K562 (cell line): ENCODE results near the gene PITHD1. TPM values are rescaled to one million over a fixed set of nuclear protein-coding genes. Genes with fewer than 3 reads are reported as not detected.

Experiments
- ATAC-seq: fragments of 200-7000 bp; cut with Tn5 transposase; 3 replicates; pipeline ENCODE4 v1.9.1; 2020; ENCODE audit warnings: moderate library complexity
- BruUV-seq: library from RNA; stranded (reverse); fragments of 400-500 nt; replicated peaks from 2 replicates; lab custom pipeline; 2021; lab: Mats Ljungman, UMichigan
- CTCF ChIA-PET: fragments of 300-600 bp; formaldehyde crosslinking; extraction: SDS; loops from one replicate; lab custom pipeline; 2021; ENCODE audit warnings: low intra/inter-chr PET ratio; lab: Yijun Ruan, JAX
- POLR2A ChIA-PET: fragments of 300-600, 350-650 bp; sonication (Branson Sonifier 250); formaldehyde crosslinking; extraction: SDS; loops from one replicate; lab custom pipeline; 2021; ENCODE audit warnings: antibody characterized with exemption, inconsistent platforms; lab: Yijun Ruan, JAX
- DNase-seq, 4 experiments: peaks; one replicate each; pipeline versions ENCODE4 v3.0.0 to v3.0.0-alpha.2; 2011 to 2018; ENCODE audit warnings: low spot score in 3 of 4, mixed read lengths in 3 of 4; ENCODE audit errors: extremely low read depth in 1 of 4
- FAIRE-seq: peaks from 2 replicates; lab custom pipeline; 2011; peaks lifted over from hg19 to GRCh38; lab: Jason Lieb, UNC
- H2AFZ ChIP-seq: 2 replicates; pipeline ENCODE4 v1.6.0; 2011; ENCODE audit warnings: low read depth, low read length, control low read depth, inconsistent platforms
- H3K27ac ChIP-seq: fragments of 200-600 bp; 3 replicates; pipeline ENCODE4 v1.8.0; 2011; ENCODE audit warnings: low read depth, mild to moderate bottlenecking, control low read depth, inconsistent platforms, low read length, moderate library complexity, mixed read lengths; ENCODE audit errors: extremely low read depth
- H3K27me3 ChIP-seq, 2 experiments: fragments of 300-600 bp in 1 of 2; 2 replicates in 1 of 2; 3 replicates in 1 of 2; pipeline versions ENCODE4 v1.6.0 to v1.8.0; 2011; ENCODE audit warnings: inconsistent platforms in 2 of 2, low read length in 2 of 2, mild to moderate bottlenecking in 1 of 2, mixed read lengths in 1 of 2, moderate library complexity in 1 of 2; ENCODE audit not compliant: control insufficient read depth in 2 of 2, insufficient read depth in 2 of 2
- H3K36me3 ChIP-seq: fragments of 300-600 bp; 3 replicates; pipeline ENCODE4 v1.8.0; 2011; ENCODE audit warnings: mild to moderate bottlenecking, low read length, inconsistent platforms; ENCODE audit not compliant: control insufficient read depth, insufficient read depth
- H3K4me1 ChIP-seq, 2 experiments: fragments of 200-600 bp in 1 of 2; replicated peaks in 1 of 2; 2 replicates in 1 of 2; 3 replicates in 1 of 2; pipeline versions ENCODE4 v1.5.1 to v1.8.0; 2011; ENCODE audit warnings: inconsistent platforms in 2 of 2, low read length in 2 of 2, mild to moderate bottlenecking in 1 of 2, mixed read lengths in 1 of 2, moderate library complexity in 1 of 2; ENCODE audit not compliant: control insufficient read depth in 2 of 2, insufficient read depth in 2 of 2
- H3K4me2 ChIP-seq: 2 replicates; pipeline ENCODE4 v1.6.1; 2011; ENCODE audit warnings: low read length, control low read depth, inconsistent platforms, mixed read lengths; ENCODE audit not compliant: insufficient read depth
- H3K4me3 ChIP-seq: fragments of 200-600 bp; sonication (generic), shearing (Covaris generic); 2 replicates; pipeline ENCODE4 v1.5.1; 2016; ENCODE audit warnings: control low read depth, inconsistent platforms
- H3K79me2 ChIP-seq: fragments of 200-600 bp; 3 replicates; pipeline ENCODE4 v1.8.0; 2011; ENCODE audit warnings: low read length, inconsistent platforms; ENCODE audit not compliant: control insufficient read depth, insufficient read depth
- H3K9ac ChIP-seq, 2 experiments: 2 replicates each; pipeline versions ENCODE4 v1.6.0 to v1.6.1; 2011; ENCODE audit warnings: low read depth in 2 of 2, low read length in 2 of 2, control low read depth in 1 of 2, inconsistent platforms in 1 of 2, mild to moderate bottlenecking in 1 of 2, mixed read lengths in 1 of 2; ENCODE audit not compliant: insufficient read depth in 1 of 2
- H3K9me1 ChIP-seq: one replicate; pipeline ENCODE4 v1.6.0; 2011; ENCODE audit warnings: inconsistent platforms, mild to moderate bottlenecking, low read length, moderate library complexity; ENCODE audit not compliant: control insufficient read depth, insufficient read depth
- H3K9me3 ChIP-seq: replicated peaks from 2 replicates; pipeline ENCODE4 v1.5.1; 2011; ENCODE audit warnings: low read depth, low read length, inconsistent platforms; ENCODE audit not compliant: control insufficient read depth, insufficient read depth
- H4K20me1 ChIP-seq: replicated peaks from 2 replicates; pipeline ENCODE4 v1.6.1; 2011; ENCODE audit warnings: low read length, inconsistent platforms, mixed read lengths; ENCODE audit not compliant: control insufficient read depth, insufficient read depth
- BDP1 ChIP-seq: IDR thresholded peaks from 3 replicates; pipeline ENCODE4 v1.6.1; 2011; ENCODE audit not compliant: insufficient read length, insufficient read depth
- DDX20 ChIP-seq: fragments of 450-650 bp; IDR thresholded peaks from 2 replicates; pipeline ENCODE4 v1.6.1; 2016; ENCODE audit warnings: missing genetic modification characterization, low read depth, mild to moderate bottlenecking, missing compliant biosample characterization, moderate library complexity
- NR2C1 ChIP-seq, 2 experiments: fragments of 450-650 bp; IDR thresholded peaks; 2 replicates each; pipeline ENCODE4 v1.6.1; 2017; ENCODE audit warnings: mild to moderate bottlenecking in 2 of 2, antibody characterized with exemption in 1 of 2, inconsistent platforms in 1 of 2, missing compliant biosample characterization in 1 of 2, missing genetic modification characterization in 1 of 2
- SAFB2 ChIP-seq: fragments of 200-400 bp; formaldehyde crosslinking; IDR thresholded peaks from 2 replicates; pipeline ENCODE4 v1.6.1; 2018; ENCODE audit warnings: borderline replicate concordance, low read length, low read depth, moderate library complexity; ENCODE audit not compliant: severe bottlenecking
- SMARCA4 ChIP-seq: fragments of 450-650 bp; IDR thresholded peaks from 2 replicates; pipeline ENCODE4 v1.6.1; 2016
- SRSF1 ChIP-seq: fragments of 200-400 bp; formaldehyde crosslinking; IDR thresholded peaks from 2 replicates; pipeline ENCODE4 v1.6.1; 2017; ENCODE audit warnings: mild to moderate bottlenecking, low read depth, low read length, moderate library complexity
- TOE1 ChIP-seq, 2 experiments: fragments of 450-650 bp in 1 of 2; sonication (generic) in 1 of 2; formaldehyde crosslinking in 1 of 2; IDR thresholded peaks; 2 replicates each; pipeline versions ENCODE4 v1.7.1 to v1.8.0; 2016 to 2022; ENCODE audit warnings: borderline replicate concordance in 2 of 2, mild to moderate bottlenecking in 2 of 2, antibody characterized with exemption in 1 of 2, inconsistent platforms in 1 of 2, low read depth in 1 of 2, missing genetic modification reagents in 1 of 2, moderate library complexity in 1 of 2
- ZNF24 ChIP-seq: fragments of 450-650 bp; IDR thresholded peaks from 2 replicates; pipeline ENCODE4 v1.6.1; 2016
- ZNF589 ChIP-seq: fragments of 200-800 bp; sonication (Bioruptor generic); IDR thresholded peaks from 2 replicates; pipeline ENCODE4 v1.6.1; 2016; ENCODE audit warnings: low read depth, missing genetic modification characterization, missing compliant biosample characterization
- WGBS: fragments of 100-300 bp; shearing (Covaris generic); methylation state at CpG from one replicate; pipeline ENCODE4 v1.1.6; 2016; ENCODE audit warnings: low coverage, mixed read lengths; ENCODE audit not compliant: insufficient coverage; ENCODE audit errors: missing lambda C conversion rate; 5-methylcytosine and 5-hydroxymethylcytosine counted together
- in situ Hi-C: fragments of 300-500 bp; cut with MboI; formaldehyde crosslinking; loops from 4 replicates; pipeline ENCODE4 v1.15.0; 2018; ENCODE audit warnings: inconsistent platforms, mixed read lengths
- intact Hi-C: fragments of 100-400 bp; cut with micrococcal nuclease; formaldehyde crosslinking; loops from 2 replicates; pipeline ENCODE4 v1.14.2; 2022
- polyA plus RNA-seq, 8 experiments: library from polyadenylated mRNA; depleted of rRNA in 4 of 8; stranded (reverse) in 5 of 8; unstranded in 3 of 8; fragments of >200 nt; fragmentation: Nextera tagmentation in 2 of 8; fragmentation: Illumina TruSeq in 1 of 8; extraction: Ambion mirVana in 2 of 8; extraction: Trizol in 1 of 8; gene quantifications; 2 replicates each; pipeline versions ENCODE4 v1.2.1 to v1.2.3, GENCODE V29; 2011 to 2014; ENCODE audit warnings: inconsistent platforms in 1 of 8, missing spikeins in 1 of 8
- total RNA-seq, 7 experiments: library from RNA; depleted of rRNA in 6 of 7; stranded (reverse); fragments of >200 nt in 6 of 7; fragmentation: Illumina TruSeq in 2 of 7; extraction: Trizol in 2 of 7; gene quantifications; 2 replicates each; pipeline versions ENCODE4 v1.2.1 to v1.2.3, GENCODE V29; 2011 to 2021; ENCODE audit warnings: low replicate concordance in 1 of 7
- TF ChIP-seq, protein P1 (sequence below): fragments of 250-450 bp; sonication (Bioruptor Pico); IDR thresholded peaks from 2 replicates; pipeline ENCODE4 v1.5.0; 2021; ENCODE audit warnings: mild to moderate bottlenecking, borderline replicate concordance

PITHD1 gene
- total and polyA plus RNA-seq, 9 of the 15 experiments (the other 6 are each of a cell fraction or from before 2014, with no cell fraction given) = 46.5 to 175 (median 149) TPM

DNA sequence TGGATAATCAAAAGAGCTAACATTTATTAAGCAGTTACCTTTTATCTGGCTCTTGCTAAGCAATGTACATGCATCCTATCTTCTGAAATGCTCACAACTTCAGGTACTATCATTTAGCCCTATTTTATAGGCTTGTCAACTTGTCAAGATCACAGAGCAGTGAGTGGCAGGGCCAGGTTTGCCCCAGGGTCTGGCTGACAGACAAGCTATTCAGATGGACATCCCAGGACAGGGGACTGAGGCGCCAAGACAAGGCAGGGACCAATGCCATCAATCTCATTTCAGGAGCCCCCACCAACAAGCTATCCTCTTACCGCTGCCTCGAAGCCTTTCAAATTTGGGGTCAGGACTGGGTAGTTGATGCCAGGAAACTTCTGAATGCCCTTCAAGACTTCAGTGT is 38.1 kb downstream of the PITHD1 start:
- BruUV-seq = no TSS peak
- Histone ChIP-seq H3K9me3 (no peaks in the 10 kb centered on the region), H2AFZ (no peak overlapping the region), H3K9ac (peak overlapping the region in 1 of 2 experiments; percentile 29; a peak in 1 of 4 replicates), H3K27me3 (no peaks in the 10 kb centered on the region), H3K4me1 (no peaks in the 10 kb centered on the region; a peak in 1 of 5 replicates), H4K20me1 (no peaks in the 10 kb centered on the region), H3K79me2 (no peaks in the 10 kb centered on the region), H3K9me1 (no peaks in the 10 kb centered on the region), H3K27ac (no peak overlapping the region), H3K36me3 (peaks cover 25% of the 10 kb centered on the region; the same call in 2 of the 3 replicates), H3K4me2 (no peak overlapping the region), H3K4me3 (no peak overlapping the region)
- FAIRE-seq (no peak), ATAC-seq (no peak), DNase-seq (no peak)
- 64% methylated on average over 3 of the region's 3 CpGs for WGBS
- in situ Hi-C loops (no loop called here), intact Hi-C loops (no loop called here)
- ChIA-PET CTCF (no interaction called here), POLR2A (interaction anchor here (0.7 to 1.3 kb wide), 5 partner anchors 9 to 51 kb away, joined by 3 to 4 read pairs (median 3); partner anchors contain the start of gene HMGCL)
- TF ChIP-seq SMARCA4 (no peak), BDP1 (no peak), ZNF589 (CRISPR knock-in tag) (no peak), SRSF1 (no peak), SAFB2 (no peak), TOE1 (IDR thresholded peaks at IDR 0.05; ENCODE audit: borderline replicate concordance) (no peak), TOE1 (CRISPR knock-in tag; IDR thresholded peaks at IDR 0.05; ENCODE audit: borderline replicate concordance, low read depth) (no peak), DDX20 (no peak), NR2C1 (IDR thresholded peaks at IDR 0.05) (no peak), NR2C1 (tag; IDR thresholded peaks at IDR 0.05) (no peak), ZNF24 (no peak)
- TF ChIP-seq, protein P1, sequence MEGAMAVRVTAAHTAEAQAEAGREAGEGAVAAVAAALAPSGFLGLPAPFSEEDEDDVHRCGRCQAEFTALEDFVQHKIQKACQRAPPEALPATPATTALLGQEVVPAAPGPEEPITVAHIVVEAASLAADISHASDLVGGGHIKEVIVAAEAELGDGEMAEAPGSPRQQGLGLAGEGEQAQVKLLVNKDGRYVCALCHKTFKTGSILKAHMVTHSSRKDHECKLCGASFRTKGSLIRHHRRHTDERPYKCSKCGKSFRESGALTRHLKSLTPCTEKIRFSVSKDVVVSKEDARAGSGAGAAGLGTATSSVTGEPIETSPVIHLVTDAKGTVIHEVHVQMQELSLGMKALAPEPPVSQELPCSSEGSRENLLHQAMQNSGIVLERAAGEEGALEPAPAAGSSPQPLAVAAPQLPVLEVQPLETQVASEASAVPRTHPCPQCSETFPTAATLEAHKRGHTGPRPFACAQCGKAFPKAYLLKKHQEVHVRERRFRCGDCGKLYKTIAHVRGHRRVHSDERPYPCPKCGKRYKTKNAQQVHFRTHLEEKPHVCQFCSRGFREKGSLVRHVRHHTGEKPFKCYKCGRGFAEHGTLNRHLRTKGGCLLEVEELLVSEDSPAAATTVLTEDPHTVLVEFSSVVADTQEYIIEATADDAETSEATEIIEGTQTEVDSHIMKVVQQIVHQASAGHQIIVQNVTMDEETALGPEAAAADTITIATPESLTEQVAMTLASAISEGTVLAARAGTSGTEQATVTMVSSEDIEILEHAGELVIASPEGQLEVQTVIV = no peak
